Effector memory CD8-positive, alpha-beta T cell (primary cell): ENCODE measurements around the gene SLC12A6.

ENCODE experiments used
- ATAC-seq: fragments of 150-1000 bp; cut with Tn5 transposase; replicated peaks from 2 replicates; pipeline ENCODE4 v1.10.0; 2021; ENCODE audit warnings: mild to moderate bottlenecking, moderate library complexity
- DNase-seq, 3 experiments: peaks; one replicate each; pipeline ENCODE4 v3.0.0; 2021
- H3K27ac Mint-ChIP-seq, 2 donors: one replicate each; pipeline ENCODE4 v1.8.0; 2022; ENCODE audit warnings: mild to moderate bottlenecking in 2 of 2, mixed read lengths in 2 of 2, moderate library complexity in 2 of 2
- H3K27me3 Mint-ChIP-seq, 2 donors: one replicate each; pipeline ENCODE4 v1.8.0; 2022; ENCODE audit warnings: mixed read lengths in 2 of 2
- H3K36me3 Mint-ChIP-seq: one replicate; pipeline ENCODE4 v1.8.0; 2022; ENCODE audit warnings: mild to moderate bottlenecking, moderate library complexity, mixed read lengths; ENCODE audit not compliant: insufficient read depth
- H3K4me1 Mint-ChIP-seq, 2 donors: one replicate each; pipeline ENCODE4 v1.8.0; 2022; ENCODE audit warnings: low read depth in 2 of 2, mixed read lengths in 2 of 2
- H3K4me3 Mint-ChIP-seq, 2 donors: one replicate each; pipeline ENCODE4 v1.8.0; 2022; ENCODE audit warnings: mild to moderate bottlenecking in 2 of 2, mixed read lengths in 2 of 2, moderate library complexity in 2 of 2
- H3K9me3 Mint-ChIP-seq, 2 donors: one replicate each; pipeline ENCODE4 v1.8.0; 2022; ENCODE audit warnings: mixed read lengths in 2 of 2

SLC12A6 gene

DNA sequence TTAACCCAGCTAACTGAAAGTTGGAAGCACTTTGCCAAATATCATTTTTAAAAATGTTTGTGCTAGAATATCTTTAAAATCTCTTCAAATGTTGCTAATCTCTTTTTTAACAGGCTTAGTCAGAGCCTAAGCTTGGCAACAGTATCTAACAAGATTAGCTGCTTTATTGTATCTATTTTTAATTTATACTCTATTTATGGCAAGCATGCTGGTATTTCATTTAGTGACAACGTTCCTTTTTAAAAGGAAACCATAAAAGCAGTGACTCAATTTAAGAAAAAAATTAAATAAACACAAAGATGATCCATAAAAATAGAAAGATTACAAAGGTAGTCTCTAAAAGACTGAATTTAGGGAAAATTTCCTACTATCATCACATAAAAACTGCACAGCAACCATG, 40.5 kb downstream of the SLC12A6 start:
- Mint-ChIP-seq H3K36me3 (no peaks in the 10 kb centered on the region), H3K27me3 (no peaks in the 10 kb centered on the region), H3K27ac (no peak overlapping the region), H3K9me3 (no peaks in the 10 kb centered on the region), H3K4me1 (peaks cover 4 to 17% of the 10 kb centered on the region in 2 donors), H3K4me3 (no peak overlapping the region)
- ATAC-seq = no peak
- DNase-seq = no peak

DNA sequence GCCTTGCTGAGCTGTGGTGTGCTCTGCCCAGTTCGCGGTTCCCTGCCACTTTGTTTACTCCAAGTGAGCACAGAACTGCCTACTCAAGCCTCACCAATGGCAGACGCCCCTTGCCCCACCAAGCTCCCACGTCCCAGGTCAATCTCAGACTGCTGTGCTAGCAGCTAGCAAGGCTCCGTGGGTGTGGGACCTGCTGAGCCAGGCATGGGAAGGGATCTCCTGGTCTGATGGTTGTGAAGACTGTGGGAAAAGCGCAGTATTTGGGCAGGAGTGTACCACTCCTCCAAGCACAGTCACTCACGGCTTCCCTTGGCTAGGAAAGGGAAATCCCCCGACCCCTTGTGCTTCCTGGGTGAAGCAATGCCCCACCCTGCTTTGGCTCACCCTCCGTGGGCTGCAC, 45.0 kb downstream of the SLC12A6 start:
- Mint-ChIP-seq H3K27ac (no peak overlapping the region), H3K27me3 (no peaks in the 10 kb centered on the region), H3K4me1 (peaks cover 0 to 3% of the 10 kb centered on the region in 2 donors), H3K9me3 (no peaks in the 10 kb centered on the region), H3K4me3 (no peak overlapping the region), H3K36me3 (no peaks in the 10 kb centered on the region)
- DNase-seq = no peak
- ATAC-seq = no peak

DNA sequence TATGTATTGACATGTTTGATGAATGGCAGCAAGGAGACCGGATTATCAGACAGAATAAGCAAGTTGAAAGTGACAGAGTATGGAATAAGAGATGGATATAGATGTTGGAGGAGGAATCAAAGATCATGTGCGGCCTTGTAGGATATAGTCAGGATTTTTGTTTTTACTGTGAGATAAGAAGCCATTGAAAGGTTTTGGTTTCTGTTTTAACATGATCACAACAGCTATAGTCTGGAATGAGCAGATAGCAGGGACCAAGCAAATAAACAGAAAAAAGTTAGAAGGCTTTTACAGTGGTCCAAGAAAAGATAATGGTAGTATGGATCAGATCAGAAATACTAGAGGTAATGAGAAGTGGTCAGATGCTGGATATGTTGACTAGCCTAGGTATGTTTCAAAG, 52.6 kb downstream of the SLC12A6 start:
- H3K4me1 Mint-ChIP-seq = peaks cover 2 to 9% of the 10 kb centered on the region in 2 donors
- ATAC-seq (no peak), DNase-seq (no peak)
- H3K4me3 Mint-ChIP-seq = no peak overlapping the region
- H3K27me3 Mint-ChIP-seq = no peaks in the 10 kb centered on the region
- H3K27ac Mint-ChIP-seq = peak overlapping the region; percentile 4 to 27
- peaks cover 3% of the 10 kb centered on the region for H3K36me3 Mint-ChIP-seq
- H3K9me3 Mint-ChIP-seq = no peaks in the 10 kb centered on the region

DNA sequence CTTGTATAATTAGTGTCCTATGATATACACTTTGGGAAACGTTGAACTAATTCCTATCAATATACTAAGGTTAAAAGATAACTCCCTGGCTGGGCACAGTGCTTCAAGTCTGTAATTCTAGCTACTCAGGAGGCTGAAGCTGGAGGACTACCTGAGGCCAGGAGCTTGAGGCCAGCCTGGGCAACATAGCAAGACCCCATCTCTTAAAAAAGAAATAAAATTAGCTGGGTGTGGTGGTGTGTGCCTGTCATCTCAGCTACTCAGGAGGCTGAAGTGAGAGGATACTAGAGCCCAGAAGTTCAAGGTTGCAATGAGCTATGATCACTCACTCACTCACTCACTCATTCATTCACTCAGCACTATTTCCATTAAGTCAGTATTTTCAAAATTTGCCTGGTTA, 55.2 kb downstream of the SLC12A6 start:
- Mint-ChIP-seq H3K36me3 (peaks cover 3% of the 10 kb centered on the region), H3K4me1 (peaks cover 2 to 13% of the 10 kb centered on the region in 2 donors), H3K9me3 (no peaks in the 10 kb centered on the region), H3K4me3 (no peak overlapping the region), H3K27me3 (no peaks in the 10 kb centered on the region), H3K27ac (no peak overlapping the region)
- ATAC-seq = no peak
- DNase-seq = no peak

DNA sequence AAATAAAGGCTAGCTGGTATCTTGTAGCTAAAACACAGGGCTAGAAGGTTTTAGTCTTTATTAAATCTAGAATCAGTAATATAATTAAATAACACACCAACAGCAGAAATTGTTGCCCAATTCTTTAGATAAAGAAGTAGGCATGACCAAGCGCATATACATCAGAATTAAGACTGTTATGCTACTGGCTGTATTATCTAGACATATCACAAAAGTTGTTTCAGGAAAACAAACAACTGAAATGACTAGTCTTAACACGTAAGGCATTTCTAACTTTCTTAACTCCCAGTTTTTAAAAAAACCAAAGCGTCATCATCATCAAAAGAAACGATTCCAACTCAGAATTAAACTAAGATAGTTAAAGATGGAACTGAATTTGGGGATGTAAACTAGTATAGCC, 57.4 kb downstream of the SLC12A6 start:
- peaks cover 4 to 12% of the 10 kb centered on the region in 2 donors for H3K4me1 Mint-ChIP-seq
- H3K36me3 Mint-ChIP-seq = peaks cover under 1% of the 10 kb centered on the region
- ATAC-seq = no peak
- no peaks in the 10 kb centered on the region for H3K27me3 Mint-ChIP-seq
- peak overlapping the region in 1 of 2 donors; percentile 15 for H3K27ac Mint-ChIP-seq
- H3K9me3 Mint-ChIP-seq = no peaks in the 10 kb centered on the region
- DNase-seq = no peak
- H3K4me3 Mint-ChIP-seq = no peak overlapping the region

DNA sequence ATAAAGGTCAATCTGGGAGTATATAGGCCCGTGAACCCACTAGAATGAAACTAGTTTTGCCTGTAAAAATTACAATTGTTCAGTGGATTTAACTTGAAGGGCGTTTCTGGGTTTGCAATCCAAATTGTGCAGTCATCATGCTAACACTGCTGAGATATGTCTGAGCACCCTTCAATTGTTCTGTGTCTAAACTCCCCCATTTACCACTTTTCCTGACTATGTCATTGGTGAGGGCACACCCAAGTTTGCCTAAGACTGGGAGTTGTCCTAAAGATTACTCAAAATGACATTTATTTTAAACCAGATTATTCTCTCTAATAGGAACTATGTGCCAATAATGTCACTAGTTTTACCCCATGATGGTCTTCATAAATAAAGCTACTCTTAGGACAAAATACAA, 58.2 kb downstream of the SLC12A6 start:
- ATAC-seq = no peak
- Mint-ChIP-seq H3K4me1 (peaks cover 2 to 5% of the 10 kb centered on the region in 2 donors), H3K27ac (peak overlapping the region in 1 of 2 donors; percentile 15), H3K4me3 (no peak overlapping the region), H3K9me3 (no peaks in the 10 kb centered on the region), H3K27me3 (no peaks in the 10 kb centered on the region), H3K36me3 (peaks cover 7% of the 10 kb centered on the region)
- no peak for DNase-seq

DNA sequence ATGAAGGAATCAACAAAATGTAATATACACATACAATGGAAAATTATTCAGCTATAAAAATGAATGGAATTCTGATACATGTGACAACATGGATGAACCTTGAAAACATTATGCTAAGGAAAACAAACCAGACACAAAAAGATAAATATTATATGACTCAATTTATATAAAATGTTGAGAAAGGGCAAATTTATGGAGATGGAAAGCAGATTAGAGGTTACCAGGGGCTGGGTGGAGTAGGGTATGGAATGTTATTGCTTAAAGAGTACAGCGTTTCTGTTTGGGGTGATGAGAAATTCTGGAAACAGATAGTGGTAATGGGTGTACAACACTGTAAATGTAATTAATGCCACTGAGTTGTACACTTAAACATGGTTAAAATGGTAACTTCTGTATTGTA, 61.9 kb downstream of the SLC12A6 start:
- Mint-ChIP-seq H3K9me3 (no peaks in the 10 kb centered on the region), H3K4me3 (no peak overlapping the region), H3K36me3 (peaks cover 9% of the 10 kb centered on the region), H3K27me3 (no peaks in the 10 kb centered on the region), H3K27ac (no peak overlapping the region), H3K4me1 (peaks cover 2 to 9% of the 10 kb centered on the region in 2 donors)
- no peak for ATAC-seq
- no peak for DNase-seq

DNA sequence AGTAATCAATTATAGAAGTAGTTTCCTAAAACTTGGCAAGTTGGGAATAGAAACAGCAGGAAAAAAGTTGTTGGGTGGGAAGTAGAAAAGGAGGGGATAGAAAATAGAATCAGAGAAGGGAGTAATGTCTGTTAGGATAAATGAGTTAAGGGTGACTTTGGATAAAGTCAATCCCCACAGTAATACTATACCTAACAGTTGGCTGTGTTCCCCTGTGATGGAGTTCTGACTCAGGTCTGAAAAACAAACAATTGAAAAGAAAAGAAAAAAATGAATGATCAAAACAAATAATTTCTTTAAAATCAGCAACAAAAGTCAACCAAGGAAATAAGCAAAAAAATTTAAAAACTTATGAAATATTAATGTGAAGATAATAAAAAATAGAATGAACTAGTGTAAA, 62.4 kb downstream of the SLC12A6 start:
- Mint-ChIP-seq H3K4me1 (peaks cover 2 to 9% of the 10 kb centered on the region in 2 donors), H3K4me3 (no peak overlapping the region), H3K27me3 (no peaks in the 10 kb centered on the region), H3K9me3 (no peaks in the 10 kb centered on the region), H3K27ac (no peak overlapping the region), H3K36me3 (peaks cover 9% of the 10 kb centered on the region)
- ATAC-seq = no peak
- no peak for DNase-seq

DNA sequence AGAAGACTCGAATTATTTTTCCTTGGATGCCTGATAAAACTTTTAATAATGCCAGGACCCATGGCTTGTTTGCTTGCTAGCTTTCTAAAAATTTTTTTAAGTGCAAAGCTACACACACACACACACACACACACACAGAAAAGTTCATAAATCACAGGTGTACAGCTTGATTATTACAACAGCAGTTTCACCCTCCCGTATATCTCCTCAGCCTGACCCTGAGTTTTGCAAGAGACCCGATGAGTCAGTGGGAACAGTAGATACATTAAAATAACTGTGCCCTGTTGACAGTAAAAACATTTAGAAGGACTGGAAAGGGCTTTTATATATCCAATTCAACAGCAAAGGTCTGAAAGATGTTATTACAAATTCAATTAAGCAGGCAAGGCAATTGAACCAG, 66.1 kb downstream of the SLC12A6 start:
- Mint-ChIP-seq H3K4me3 (no peak overlapping the region), H3K27ac (peak overlapping the region in 1 of 2 donors; percentile 64), H3K27me3 (no peaks in the 10 kb centered on the region), H3K9me3 (no peaks in the 10 kb centered on the region), H3K4me1 (peaks cover 0 to 4% of the 10 kb centered on the region in 2 donors), H3K36me3 (peaks cover 9% of the 10 kb centered on the region)
- no peak for DNase-seq
- ATAC-seq = no peak

DNA sequence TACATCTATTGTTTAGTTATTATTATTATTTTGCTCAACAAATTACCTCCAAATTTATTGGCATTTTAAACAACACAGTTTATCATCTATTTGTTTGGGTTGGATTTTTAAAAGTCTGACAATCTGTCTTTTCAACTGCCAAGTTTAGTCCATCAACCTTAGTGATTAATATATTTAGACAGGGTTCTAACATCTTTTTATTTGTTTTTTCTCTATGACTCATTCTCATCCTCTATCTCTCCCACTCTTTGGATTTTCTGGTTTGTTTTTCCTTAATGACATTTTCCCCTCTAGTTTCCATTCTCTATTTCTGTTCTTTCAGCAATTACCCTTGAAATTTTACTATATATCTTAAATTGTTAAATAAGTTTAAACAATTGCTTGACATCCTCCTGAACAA, 70.8 kb downstream of the SLC12A6 start:
- Mint-ChIP-seq H3K4me1 (peaks cover 0 to 4% of the 10 kb centered on the region in 2 donors), H3K27me3 (no peaks in the 10 kb centered on the region), H3K36me3 (no peaks in the 10 kb centered on the region), H3K4me3 (no peak overlapping the region), H3K27ac (no peak overlapping the region), H3K9me3 (no peaks in the 10 kb centered on the region)
- no peak for DNase-seq
- no peak for ATAC-seq

DNA sequence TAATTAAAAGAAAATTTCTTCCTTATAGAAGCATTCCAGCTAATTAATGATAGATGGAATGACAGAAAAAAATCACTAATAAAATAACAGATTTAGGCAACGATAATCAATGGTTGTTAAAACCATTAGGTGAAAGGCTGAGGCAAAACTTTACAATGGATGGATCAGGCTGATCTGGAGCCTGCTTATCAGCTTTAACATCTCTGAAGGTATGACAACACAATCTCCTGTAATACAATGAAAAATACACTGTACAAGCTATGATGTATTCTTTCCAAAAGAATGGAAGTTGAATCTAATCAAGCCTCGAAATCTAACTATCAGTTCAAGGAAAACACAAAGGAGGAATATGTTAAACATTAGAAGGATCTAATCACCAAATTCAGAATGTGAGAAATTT, 73.5 kb downstream of the SLC12A6 start:
- no peaks in the 10 kb centered on the region for H3K4me1 Mint-ChIP-seq
- no peaks in the 10 kb centered on the region for H3K27me3 Mint-ChIP-seq
- peaks cover 4% of the 10 kb centered on the region for H3K36me3 Mint-ChIP-seq
- DNase-seq = no peak
- no peak overlapping the region for H3K27ac Mint-ChIP-seq
- no peak overlapping the region for H3K4me3 Mint-ChIP-seq
- H3K9me3 Mint-ChIP-seq = no peaks in the 10 kb centered on the region
- ATAC-seq = no peak

DNA sequence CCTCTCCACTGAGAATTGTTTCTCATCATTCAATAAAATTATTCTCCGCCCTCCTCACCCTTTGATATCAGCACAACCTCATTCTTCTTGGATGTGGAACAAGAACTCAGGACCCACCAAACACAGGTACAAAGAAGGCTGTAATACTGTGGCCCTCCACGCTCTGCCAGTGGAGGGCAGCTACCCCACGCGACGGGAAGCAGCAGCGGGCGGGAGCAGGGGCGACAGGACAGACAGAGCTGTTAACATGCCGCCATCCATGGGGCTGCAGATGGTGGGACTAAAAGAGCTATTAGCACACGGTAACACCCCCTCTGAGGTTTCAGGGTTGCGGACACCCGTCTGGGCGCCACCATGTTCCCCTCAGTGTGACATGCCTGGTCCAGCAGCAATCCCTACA, 75.2 kb downstream of the SLC12A6 start:
- H3K36me3 Mint-ChIP-seq = peaks cover 4% of the 10 kb centered on the region
- no peak overlapping the region for H3K4me3 Mint-ChIP-seq
- DNase-seq = no peak
- H3K27ac Mint-ChIP-seq = no peak overlapping the region
- H3K27me3 Mint-ChIP-seq = no peaks in the 10 kb centered on the region
- H3K9me3 Mint-ChIP-seq = no peaks in the 10 kb centered on the region
- no peaks in the 10 kb centered on the region for H3K4me1 Mint-ChIP-seq
- no peak for ATAC-seq

DNA sequence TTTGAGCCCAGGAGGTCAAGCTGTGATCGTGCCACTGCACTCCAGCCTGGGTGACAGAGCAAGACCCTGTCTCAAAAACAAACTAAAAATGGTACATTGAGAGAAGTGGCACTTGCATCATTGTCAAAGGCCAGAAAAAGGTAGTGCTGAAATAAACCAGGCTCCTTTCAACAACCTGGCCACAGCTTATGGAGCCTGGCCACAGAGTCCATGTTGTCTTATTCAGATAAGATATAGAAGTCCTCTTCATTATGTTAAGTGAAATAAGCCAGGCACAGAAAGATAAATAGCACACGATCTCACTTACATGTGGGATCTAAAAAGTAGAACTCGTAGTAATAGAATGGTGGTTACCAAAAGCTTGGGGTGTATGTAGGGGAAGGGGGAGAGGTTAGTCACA, 78.0 kb downstream of the SLC12A6 start:
- Mint-ChIP-seq H3K4me1 (no peaks in the 10 kb centered on the region), H3K27ac (peak overlapping the region in 1 of 2 donors; percentile 1), H3K27me3 (no peaks in the 10 kb centered on the region), H3K9me3 (no peaks in the 10 kb centered on the region), H3K36me3 (peaks cover 17% of the 10 kb centered on the region), H3K4me3 (no peak overlapping the region)
- ATAC-seq (no peak), DNase-seq (no peak)

DNA sequence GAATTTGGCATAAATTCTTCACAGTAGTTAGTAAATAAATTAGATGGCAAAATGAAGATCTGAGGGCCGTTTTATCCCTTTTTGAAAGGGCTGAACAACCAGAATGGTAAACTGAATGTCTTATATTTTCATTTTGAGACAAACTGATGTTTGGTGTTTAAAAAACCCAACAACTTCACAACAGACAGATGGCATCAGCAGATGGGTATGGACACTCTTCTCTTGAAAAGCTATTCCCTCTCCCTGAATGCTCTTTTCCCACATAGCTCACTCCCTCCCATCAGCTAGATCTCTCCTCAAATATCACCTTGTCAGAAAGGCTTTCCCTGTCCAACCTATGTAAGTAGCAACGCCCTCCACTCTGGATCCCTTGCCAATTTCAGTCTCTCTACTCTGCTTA, 79.4 kb downstream of the SLC12A6 start:
- H3K9me3 Mint-ChIP-seq = no peaks in the 10 kb centered on the region
- peaks cover 31% of the 10 kb centered on the region for H3K36me3 Mint-ChIP-seq
- no peaks in the 10 kb centered on the region for H3K27me3 Mint-ChIP-seq
- H3K4me1 Mint-ChIP-seq = no peaks in the 10 kb centered on the region
- DNase-seq (no peak), ATAC-seq (no peak)
- peak overlapping the region in 1 of 2 donors; percentile 16 for H3K27ac Mint-ChIP-seq
- no peak overlapping the region for H3K4me3 Mint-ChIP-seq

DNA sequence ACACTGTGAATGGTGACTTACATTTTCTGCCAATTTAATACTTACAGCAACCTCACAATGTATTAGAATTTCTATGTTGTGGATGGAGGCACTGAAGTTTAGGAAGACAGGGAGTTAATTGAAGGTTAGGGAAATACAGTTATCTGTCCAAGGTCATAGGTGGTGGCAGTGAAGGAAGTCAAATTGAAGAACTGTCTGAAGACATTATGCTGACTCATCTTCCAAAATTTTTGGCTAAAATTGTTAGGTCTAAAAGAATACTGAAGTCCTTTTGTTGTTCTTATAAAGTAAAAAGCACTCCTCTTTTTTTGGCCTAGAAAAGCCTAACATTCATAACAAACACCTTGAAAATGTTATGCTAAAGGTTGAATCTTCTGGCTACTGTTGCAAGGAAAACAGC, 85.0 kb downstream of the SLC12A6 start:
- DNase-seq = no peak
- H3K36me3 Mint-ChIP-seq = peaks cover 45% of the 10 kb centered on the region
- no peak for ATAC-seq
- H3K4me3 Mint-ChIP-seq = no peak overlapping the region
- H3K27ac Mint-ChIP-seq = no peak overlapping the region
- H3K27me3 Mint-ChIP-seq = no peaks in the 10 kb centered on the region
- no peaks in the 10 kb centered on the region for H3K4me1 Mint-ChIP-seq
- no peaks in the 10 kb centered on the region for H3K9me3 Mint-ChIP-seq
